Vagina (tissue), 2 donors: ENCODE measurements around the gene ANKRD16. TPM values are rescaled to one million over a fixed set of nuclear protein-coding genes. Genes with fewer than 3 reads are reported as not detected.

Experiments
- DNase-seq, 2 donors: peaks; one replicate each; pipeline ENCODE4 v3.0.0-alpha.2; 2017; ENCODE audit errors: extremely low spot score in 2 of 2
- H3K27ac ChIP-seq: fragments of 200-600 bp; sonication (generic); one replicate; pipeline ENCODE4 v1.5.1; 2019
- H3K27me3 ChIP-seq: fragments of 200-600 bp; sonication (generic); one replicate; pipeline ENCODE4 v1.5.1; 2019
- H3K36me3 ChIP-seq, 2 donors: fragments of 200-600 bp; sonication (generic); one replicate each; pipeline ENCODE4 v1.5.1; 2017 to 2019
- H3K4me1 ChIP-seq: fragments of 200-600 bp; sonication (generic); one replicate; pipeline ENCODE4 v1.5.1; 2019
- H3K4me3 ChIP-seq, 2 donors: fragments of 200-600 bp; sonication (generic); 1 replicate in 1 of 2; 2 replicates in 1 of 2; pipeline ENCODE4 v1.5.1; 2016 to 2019
- H3K9me3 ChIP-seq: fragments of 200-600 bp; sonication (generic); one replicate; pipeline ENCODE4 v1.5.1; 2019
- POLR2A ChIP-seq, 2 donors: fragments of 450-650 bp; IDR thresholded peaks; one replicate each; pipeline ENCODE4 v1.6.1; 2017; ENCODE audit warnings: antibody characterized with exemption in 2 of 2, mild to moderate bottlenecking in 2 of 2, moderate library complexity in 2 of 2
- POLR2AphosphoS5 ChIP-seq, 2 donors: sonication (generic); formaldehyde crosslinking; IDR thresholded peaks; one replicate each; pipeline ENCODE4 v1.9.0; 2017; ENCODE audit warnings: antibody characterized with exemption in 2 of 2, mild to moderate bottlenecking in 2 of 2, low read depth in 1 of 2; ENCODE audit not compliant: insufficient read depth in 1 of 2
- intact Hi-C: fragments of 100-400 bp; cut with DNase I; formaldehyde crosslinking; loops from one replicate; pipeline ENCODE4 v1.15.1; 2023
- total RNA-seq: library from RNA; depleted of rRNA; stranded (reverse); fragments of >200 nt; gene quantifications from one replicate; pipeline ENCODE4 v1.2.3, GENCODE V29; 2016
- TF ChIP-seq, protein P1 (sequence below), 3 experiments: fragments of 450-650 bp in 2 of 3; fragments of 200-600 bp in 1 of 3; sonication (generic) in 1 of 3; IDR thresholded peaks; one replicate each; pipeline ENCODE4 v1.5.1; 2017 to 2019; ENCODE audit warnings: antibody characterized with exemption in 3 of 3, mild to moderate bottlenecking in 2 of 3, moderate library complexity in 2 of 3

Gene ANKRD16
- total RNA-seq, 1 donor from 2014 or later, result 17.7 TPM

GRCh38 chr10:5933909-5934546, 44.3 kb upstream of the ANKRD16 start:
- Histone ChIP-seq H3K27ac (no peak overlapping the region), H3K4me3 (no peak overlapping the region), H3K4me1 (no peaks in the 10 kb centered on the region), H3K27me3 (no peaks in the 10 kb centered on the region), H3K36me3 (peaks cover 5 to 46% of the 10 kb centered on the region in 2 donors), H3K9me3 (no peaks in the 10 kb centered on the region)
- TF ChIP-seq, protein P1, sequence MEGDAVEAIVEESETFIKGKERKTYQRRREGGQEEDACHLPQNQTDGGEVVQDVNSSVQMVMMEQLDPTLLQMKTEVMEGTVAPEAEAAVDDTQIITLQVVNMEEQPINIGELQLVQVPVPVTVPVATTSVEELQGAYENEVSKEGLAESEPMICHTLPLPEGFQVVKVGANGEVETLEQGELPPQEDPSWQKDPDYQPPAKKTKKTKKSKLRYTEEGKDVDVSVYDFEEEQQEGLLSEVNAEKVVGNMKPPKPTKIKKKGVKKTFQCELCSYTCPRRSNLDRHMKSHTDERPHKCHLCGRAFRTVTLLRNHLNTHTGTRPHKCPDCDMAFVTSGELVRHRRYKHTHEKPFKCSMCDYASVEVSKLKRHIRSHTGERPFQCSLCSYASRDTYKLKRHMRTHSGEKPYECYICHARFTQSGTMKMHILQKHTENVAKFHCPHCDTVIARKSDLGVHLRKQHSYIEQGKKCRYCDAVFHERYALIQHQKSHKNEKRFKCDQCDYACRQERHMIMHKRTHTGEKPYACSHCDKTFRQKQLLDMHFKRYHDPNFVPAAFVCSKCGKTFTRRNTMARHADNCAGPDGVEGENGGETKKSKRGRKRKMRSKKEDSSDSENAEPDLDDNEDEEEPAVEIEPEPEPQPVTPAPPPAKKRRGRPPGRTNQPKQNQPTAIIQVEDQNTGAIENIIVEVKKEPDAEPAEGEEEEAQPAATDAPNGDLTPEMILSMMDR (IDR thresholded peaks at IDR 0.05), result no peak
- TF ChIP-seq POLR2A (IDR thresholded peaks at IDR 0.05), result no peak
- TF ChIP-seq POLR2AphosphoS5 (IDR thresholded peaks at IDR 0.05; ENCODE audit: insufficient read depth in 1 of 2, low read depth in 1 of 2), result no peak
- intact Hi-C loops, result no loop called here
- no peak for DNase-seq

DNA sequence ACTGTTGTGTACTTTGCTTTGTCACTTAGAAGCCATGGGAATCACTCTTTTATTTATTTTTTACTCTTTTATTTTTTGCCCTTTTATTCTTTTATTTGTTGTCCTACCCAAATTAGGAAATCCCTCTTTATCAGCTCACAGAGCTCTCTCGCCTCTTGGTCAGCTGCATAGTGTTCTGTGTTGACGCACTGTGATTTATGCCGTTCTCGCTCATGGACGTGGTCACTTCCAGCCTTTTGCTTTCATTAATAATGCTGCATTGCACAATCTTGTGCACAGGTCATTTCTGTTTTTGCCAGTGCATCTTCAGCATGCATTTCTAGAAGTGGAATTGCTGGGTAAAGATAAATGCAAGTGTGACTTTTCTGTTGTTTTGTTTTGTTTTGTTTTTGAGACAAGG, 42.7 kb upstream of the ANKRD16 start:
- Histone ChIP-seq H3K27me3 (no peaks in the 10 kb centered on the region), H3K27ac (peak overlapping the region; percentile 67), H3K4me1 (no peaks in the 10 kb centered on the region), H3K9me3 (no peaks in the 10 kb centered on the region), H3K4me3 (no peak overlapping the region), H3K36me3 (peaks cover 0 to 52% of the 10 kb centered on the region in 2 donors)
- TF ChIP-seq, protein P1 (IDR thresholded peaks at IDR 0.05), result no peak
- TF ChIP-seq POLR2AphosphoS5 (IDR thresholded peaks at IDR 0.05; ENCODE audit: insufficient read depth in 1 of 2, low read depth in 1 of 2) (peak; percentile 17 to 52), POLR2A (IDR thresholded peaks at IDR 0.05) (no peak)
- intact Hi-C loops, result no loop called here
- no peak for DNase-seq

DNA sequence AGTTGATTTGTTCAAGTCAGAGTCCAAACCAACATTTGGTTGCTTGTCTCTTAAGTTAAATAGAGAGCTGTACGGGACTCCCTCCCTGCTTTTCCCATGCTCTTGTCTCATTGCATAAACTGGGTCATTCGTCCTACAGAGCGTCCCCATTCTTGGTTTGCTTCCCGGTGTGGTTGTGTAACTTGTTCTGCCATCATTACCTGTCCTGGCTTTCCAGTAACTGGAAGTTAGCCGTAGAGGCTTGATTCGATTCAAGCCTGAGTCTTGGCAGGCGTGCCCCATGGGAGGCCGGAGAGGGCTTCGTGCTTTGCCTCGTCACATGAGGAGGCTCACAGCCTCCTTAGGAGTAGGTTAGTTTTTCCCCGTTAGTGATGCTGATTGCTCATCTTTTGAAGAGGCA, 40.6 kb upstream of the ANKRD16 start:
- no peak for DNase-seq
- TF ChIP-seq, protein P1 (IDR thresholded peaks at IDR 0.05), result no peak
- TF ChIP-seq POLR2A (IDR thresholded peaks at IDR 0.05) (no peak), POLR2AphosphoS5 (IDR thresholded peaks at IDR 0.05; ENCODE audit: insufficient read depth in 1 of 2, low read depth in 1 of 2) (no peak)
- no peaks in the 10 kb centered on the region for H3K4me1 ChIP-seq
- intact Hi-C loops, result no loop called here
- peaks cover 0 to 48% of the 10 kb centered on the region in 2 donors for H3K36me3 ChIP-seq
- no peak overlapping the region for H3K27ac ChIP-seq
- no peaks in the 10 kb centered on the region for H3K9me3 ChIP-seq
- no peak overlapping the region for H3K4me3 ChIP-seq
- H3K27me3 ChIP-seq, result no peaks in the 10 kb centered on the region

GRCh38 chr10:5929442-5929841, 39.7 kb upstream of the ANKRD16 start:
- Histone ChIP-seq H3K4me1 (no peaks in the 10 kb centered on the region), H3K4me3 (no peak overlapping the region), H3K27me3 (no peaks in the 10 kb centered on the region), H3K27ac (no peak overlapping the region), H3K36me3 (peaks cover 0 to 54% of the 10 kb centered on the region in 2 donors), H3K9me3 (no peaks in the 10 kb centered on the region)
- no peak for TF ChIP-seq POLR2AphosphoS5 (IDR thresholded peaks at IDR 0.05; ENCODE audit: insufficient read depth in 1 of 2, low read depth in 1 of 2)
- TF ChIP-seq, protein P1 (IDR thresholded peaks at IDR 0.05), result no peak
- no peak for TF ChIP-seq POLR2A (IDR thresholded peaks at IDR 0.05)
- DNase-seq, result no peak
- intact Hi-C loops, result no loop called here

- Histone ChIP-seq H3K27ac (peak overlapping the region; percentile 38), H3K4me1 (no peaks in the 10 kb centered on the region), H3K36me3 (peaks cover 0 to 75% of the 10 kb centered on the region in 2 donors), H3K4me3 (no peak overlapping the region), H3K9me3 (no peaks in the 10 kb centered on the region), H3K27me3 (no peaks in the 10 kb centered on the region)
- intact Hi-C loops, result no loop called here
- TF ChIP-seq POLR2AphosphoS5 (IDR thresholded peaks at IDR 0.05; ENCODE audit: insufficient read depth in 1 of 2, low read depth in 1 of 2), result no peak
- TF ChIP-seq, protein P1 (IDR thresholded peaks at IDR 0.05), result no peak
- TF ChIP-seq POLR2A (IDR thresholded peaks at IDR 0.05), result no peak
- no peak for DNase-seq
Measured at GRCh38 chr10:5927306-5927705, 37.6 kb upstream of the ANKRD16 start.
